VCaP (cell line): ENCODE measurements around the gene TSC22D2.

Source experiments
- H3K27ac ChIP-seq: fragments of 450-650 bp; 2 replicates; pipeline ENCODE4 v1.5.1; 2017
- TF ChIP-seq, protein P1 (sequence below): fragments of 450-650 bp; conservative IDR thresholded peaks from 2 replicates; pipeline ENCODE4 v1.5.1; 2017; ENCODE audit warnings: mild to moderate bottlenecking, moderate library complexity

The TSC22D2 gene

GRCh38 chr3:150450916-150451315 is 42.8 kb downstream of the TSC22D2 start:
- TF ChIP-seq, protein P1, sequence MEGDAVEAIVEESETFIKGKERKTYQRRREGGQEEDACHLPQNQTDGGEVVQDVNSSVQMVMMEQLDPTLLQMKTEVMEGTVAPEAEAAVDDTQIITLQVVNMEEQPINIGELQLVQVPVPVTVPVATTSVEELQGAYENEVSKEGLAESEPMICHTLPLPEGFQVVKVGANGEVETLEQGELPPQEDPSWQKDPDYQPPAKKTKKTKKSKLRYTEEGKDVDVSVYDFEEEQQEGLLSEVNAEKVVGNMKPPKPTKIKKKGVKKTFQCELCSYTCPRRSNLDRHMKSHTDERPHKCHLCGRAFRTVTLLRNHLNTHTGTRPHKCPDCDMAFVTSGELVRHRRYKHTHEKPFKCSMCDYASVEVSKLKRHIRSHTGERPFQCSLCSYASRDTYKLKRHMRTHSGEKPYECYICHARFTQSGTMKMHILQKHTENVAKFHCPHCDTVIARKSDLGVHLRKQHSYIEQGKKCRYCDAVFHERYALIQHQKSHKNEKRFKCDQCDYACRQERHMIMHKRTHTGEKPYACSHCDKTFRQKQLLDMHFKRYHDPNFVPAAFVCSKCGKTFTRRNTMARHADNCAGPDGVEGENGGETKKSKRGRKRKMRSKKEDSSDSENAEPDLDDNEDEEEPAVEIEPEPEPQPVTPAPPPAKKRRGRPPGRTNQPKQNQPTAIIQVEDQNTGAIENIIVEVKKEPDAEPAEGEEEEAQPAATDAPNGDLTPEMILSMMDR, result no peak
- no peak overlapping the region for H3K27ac ChIP-seq

DNA sequence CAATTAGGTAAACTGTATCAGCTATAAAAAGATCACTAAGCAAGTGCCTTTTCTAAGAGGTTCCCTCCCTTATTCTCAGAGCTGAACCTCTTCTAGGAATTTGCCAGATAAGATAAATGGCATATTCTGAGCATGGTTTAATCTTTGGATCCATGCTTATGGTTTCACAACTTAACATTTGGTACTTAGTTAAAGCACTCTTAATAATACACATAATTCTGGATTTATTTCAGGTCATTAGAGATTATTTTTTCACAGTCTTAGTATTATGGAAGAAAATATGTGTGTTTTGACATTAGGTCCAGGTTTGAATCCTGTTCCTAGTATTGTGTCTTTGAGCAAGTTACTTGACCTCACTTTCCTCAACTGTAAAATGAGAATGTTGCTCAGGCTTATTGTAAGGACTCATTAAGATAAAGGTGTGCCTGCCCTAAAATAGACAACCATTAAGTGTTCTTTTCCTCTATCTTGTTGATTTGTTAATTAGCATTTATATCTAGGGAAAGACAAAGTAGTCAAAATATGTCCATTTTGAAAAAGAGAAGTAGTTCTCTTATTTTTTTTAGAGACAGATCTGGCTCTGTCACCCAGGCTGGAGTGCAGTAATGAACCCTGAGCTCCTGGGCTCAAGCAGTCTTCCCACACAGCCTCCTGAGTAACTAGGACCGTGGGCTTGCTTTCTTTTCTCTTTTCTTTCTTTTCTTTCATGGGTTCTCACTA is 43.4 kb downstream of the TSC22D2 start:
- H3K27ac ChIP-seq, result no peak overlapping the region
- TF ChIP-seq, protein P1, result no peak

DNA sequence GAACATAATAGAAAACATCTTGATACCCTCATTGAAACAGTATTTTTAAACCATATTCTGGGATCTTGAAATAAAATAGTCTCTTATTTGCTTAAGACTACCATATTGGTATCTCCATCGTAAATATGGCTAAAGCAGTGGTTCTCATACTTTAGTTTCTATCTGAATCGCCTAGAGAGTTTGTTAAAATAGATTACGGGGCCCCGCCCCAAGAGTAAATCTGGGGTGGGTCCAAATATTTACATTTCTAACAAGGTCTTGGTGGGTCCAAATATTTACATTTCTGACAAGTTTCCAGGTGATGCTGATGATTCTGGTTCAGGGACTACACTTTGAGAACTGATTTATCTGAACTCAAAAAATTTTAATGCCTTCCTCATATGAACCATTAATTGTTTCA is 45.3 kb downstream of the TSC22D2 start:
- no peak overlapping the region for H3K27ac ChIP-seq
- TF ChIP-seq, protein P1, result no peak

- TF ChIP-seq, protein P1, result no peak
- no peak overlapping the region for H3K27ac ChIP-seq
Measured at GRCh38 chr3:150454085-150454484, 46.0 kb downstream of the TSC22D2 start.

DNA sequence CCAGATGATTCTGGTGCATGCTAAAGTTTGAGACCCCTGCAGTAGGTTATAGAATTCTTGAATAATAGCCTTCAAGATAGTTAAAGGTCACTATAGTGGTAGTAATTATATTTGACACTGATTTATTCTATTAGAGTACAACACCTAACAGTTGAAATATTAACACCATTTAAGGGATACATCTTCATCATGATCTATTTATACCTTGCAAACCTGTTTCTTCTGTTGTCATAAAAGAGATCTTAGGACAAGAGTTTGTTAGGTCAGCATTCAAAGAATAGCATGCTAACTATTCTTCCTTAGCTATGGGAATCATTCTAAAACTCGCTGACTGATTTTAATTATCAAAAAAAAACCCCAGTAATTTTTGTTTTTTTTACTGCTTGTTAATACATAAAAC is 46.5 kb downstream of the TSC22D2 start:
- H3K27ac ChIP-seq, result no peak overlapping the region
- TF ChIP-seq, protein P1, result no peak

- TF ChIP-seq, protein P1, result no peak
- no peak overlapping the region for H3K27ac ChIP-seq
Measured at GRCh38 chr3:150455341-150455740, 47.2 kb downstream of the TSC22D2 start.

- H3K27ac ChIP-seq, result no peak overlapping the region
- TF ChIP-seq, protein P1, result no peak
Measured at GRCh38 chr3:150458001-150458400, 49.9 kb downstream of the TSC22D2 start.
